Measurements from ENCODE around the gene RBM18. TPM values are rescaled to one million over a fixed set of nuclear protein-coding genes. Genes with fewer than 3 reads are reported as not detected.
A peak's percentile ranks its signal among the peaks of the same experiment; 100 is the strongest.

The RBM18 gene
- total and polyA plus RNA-seq, 2 donors (not counting 1 experiment from before 2014, with no cell fraction given): 11.2 to 25.1 TPM

DNA sequence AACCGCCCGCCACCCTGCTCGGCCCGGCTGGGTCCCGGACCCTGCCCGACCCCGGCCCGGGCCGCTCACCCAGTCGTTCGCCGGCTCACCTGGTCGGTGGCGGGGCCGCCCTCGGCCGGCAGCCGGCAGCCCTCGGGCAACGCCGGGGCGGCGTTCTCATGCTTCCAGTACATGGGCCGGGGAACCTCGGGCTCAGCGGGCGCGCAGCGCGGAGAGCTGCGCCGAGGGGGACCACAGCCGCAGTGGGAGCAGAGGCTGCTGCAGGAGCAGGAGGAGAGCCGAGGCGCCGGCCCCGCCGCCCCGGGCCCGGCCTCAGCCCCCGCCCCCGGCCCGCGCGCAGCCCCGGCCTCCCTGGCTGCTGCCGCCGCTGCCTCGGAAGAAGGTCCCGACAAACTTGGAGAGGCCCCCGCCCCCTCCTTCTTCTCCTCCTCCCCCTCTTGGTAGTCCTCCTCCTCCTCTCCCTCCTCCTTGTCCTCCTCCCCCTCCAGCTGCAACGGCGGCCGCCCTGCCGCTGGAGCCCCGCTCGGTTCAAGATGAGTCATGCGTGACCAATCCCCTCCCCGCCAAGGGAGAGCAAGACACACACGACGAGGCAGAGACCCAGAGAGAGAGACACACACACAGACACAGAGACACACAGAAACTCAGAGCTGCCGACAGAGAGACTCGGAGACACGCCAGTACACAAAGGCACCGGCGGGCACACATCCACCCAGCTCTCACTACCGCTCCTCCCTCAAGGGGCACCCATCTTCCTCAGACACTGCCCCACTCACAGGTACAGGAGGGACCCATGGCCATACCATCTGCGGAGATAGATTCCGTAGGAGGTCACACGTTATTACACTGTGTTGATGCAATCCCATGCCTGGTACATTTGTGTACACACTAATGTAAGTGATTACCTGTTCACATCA is 35.8 kb downstream of the RBM18 start, which contains the start of gene LHX6:
TSS of gene LHX6 (minus strand) at position 390 of the 917 bp plus-strand sequence. CDS start at position 173, 217 bp downstream.
- Histone ChIP-seq H4K20me1 (ENCODE audit: control insufficient read depth, extremely low read depth, insufficient read depth, low read length) (no peaks in the 10 kb centered on the region), H3K4me3 (replicated peaks in 1 of 4; ENCODE audit: control extremely low read depth in 1 of 4, insufficient read depth in 1 of 4, low read depth in 3 of 4, low read length in 4 of 4) (peak within 1 kb of the TSS in 1 of 4 experiments; percentile 4), H3K79me2 (ENCODE audit: control insufficient read depth, insufficient read depth, low read length) (no peaks in the 10 kb centered on the region), H3K36me3 (ENCODE audit: control insufficient read depth, insufficient read depth, low read length) (no peaks in the 10 kb centered on the region), H3K4me2 (ENCODE audit: extremely low read depth, insufficient read depth, low read length) (peak within 1 kb of the TSS; percentile 69), H3K27me3 (ENCODE audit: control insufficient read depth, insufficient read depth, low read length) (peaks cover 74% of the 10 kb centered on the region), H3K9ac (ENCODE audit: insufficient read depth, low read length) (no peak within 1 kb of the TSS), H2AFZ (ENCODE audit: low read length) (no peak within 1 kb of the TSS), H3K27ac (ENCODE audit: insufficient read depth, low read length) (no peak within 1 kb of the TSS), H3K9me3 (ENCODE audit: control insufficient read depth, insufficient read depth, low read depth, low read length) (no peaks in the 10 kb centered on the region), H3K4me1 (ENCODE audit: control insufficient read depth, extremely low read depth, insufficient read depth, low read length) (peaks cover 3% of the 10 kb centered on the region)
- peak; percentile 27 to 48 for DNase-seq (ENCODE audit: low read depth in 2 of 2)
- TF ChIP-seq CTCF (conservative IDR thresholded peaks at IDR 0.05 in 1 of 2, IDR thresholded peaks at IDR 0.05 in 1 of 2; ENCODE audit: low read depth in 1 of 2, low read length in 2 of 2): no peak
- peak; percentile 95 for TF ChIP-seq EZH2 (IDR thresholded peaks at IDR 0.05; ENCODE audit: low read length, missing control alignments)

DNA sequence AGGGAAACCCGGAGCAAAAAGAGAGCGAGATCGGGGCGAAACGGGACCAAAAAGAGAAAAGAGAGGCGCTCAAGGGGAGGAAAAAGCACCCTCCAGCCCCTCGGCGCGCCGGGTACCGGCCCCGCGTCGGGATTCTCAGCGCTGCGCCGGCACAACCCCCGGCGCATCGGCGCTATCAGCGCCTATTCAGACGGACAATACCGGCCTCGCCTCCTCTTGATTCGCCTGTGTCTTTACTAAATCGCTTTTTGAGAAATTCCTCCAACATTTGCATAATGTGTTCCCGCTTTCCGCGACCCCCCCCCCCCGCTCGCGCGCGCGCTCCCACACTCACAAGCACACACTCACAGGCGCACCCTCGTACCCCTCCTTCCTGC is 36.5 kb downstream of the RBM18 start:
- peak overlapping the region in 1 of 4 experiments; percentile 4 for H3K4me3 ChIP-seq (replicated peaks in 1 of 4; ENCODE audit: control extremely low read depth in 1 of 4, insufficient read depth in 1 of 4, low read depth in 3 of 4, low read length in 4 of 4)
- H3K4me1 ChIP-seq (ENCODE audit: control insufficient read depth, extremely low read depth, insufficient read depth, low read length): peaks cover 3% of the 10 kb centered on the region
- no peak overlapping the region for H2AFZ ChIP-seq (ENCODE audit: low read length)
- no peaks in the 10 kb centered on the region for H3K36me3 ChIP-seq (ENCODE audit: control insufficient read depth, insufficient read depth, low read length)
- no peak overlapping the region for H3K9ac ChIP-seq (ENCODE audit: insufficient read depth, low read length)
- no peaks in the 10 kb centered on the region for H3K9me3 ChIP-seq (ENCODE audit: control insufficient read depth, insufficient read depth, low read depth, low read length)
- H3K79me2 ChIP-seq (ENCODE audit: control insufficient read depth, insufficient read depth, low read length): no peaks in the 10 kb centered on the region
- H3K4me2 ChIP-seq (ENCODE audit: extremely low read depth, insufficient read depth, low read length): peak overlapping the region; percentile 69
- H3K27me3 ChIP-seq (ENCODE audit: control insufficient read depth, insufficient read depth, low read length): peaks cover 80% of the 10 kb centered on the region
- TF ChIP-seq EZH2 (IDR thresholded peaks at IDR 0.05; ENCODE audit: low read length, missing control alignments): peak; percentile 79
- TF ChIP-seq CTCF (conservative IDR thresholded peaks at IDR 0.05 in 1 of 2, IDR thresholded peaks at IDR 0.05 in 1 of 2; ENCODE audit: low read depth in 1 of 2, low read length in 2 of 2): no peak
- no peak for DNase-seq (ENCODE audit: low read depth in 2 of 2)
- H4K20me1 ChIP-seq (ENCODE audit: control insufficient read depth, extremely low read depth, insufficient read depth, low read length): no peaks in the 10 kb centered on the region
- H3K27ac ChIP-seq (ENCODE audit: insufficient read depth, low read length): no peak overlapping the region

GRCh38 chr9:122227575-122227900 is 37.1 kb downstream of the RBM18 start:
- Histone ChIP-seq H3K4me2 (ENCODE audit: extremely low read depth, insufficient read depth, low read length) (no peak overlapping the region), H3K27me3 (ENCODE audit: control insufficient read depth, insufficient read depth, low read length) (peaks cover 85% of the 10 kb centered on the region)

More at GRCh38 chr9:122227575-122227900, 37.1 kb downstream of the RBM18 start:
- no peak overlapping the region for H3K9ac ChIP-seq (ENCODE audit: insufficient read depth, low read length)
- no peaks in the 10 kb centered on the region for H4K20me1 ChIP-seq (ENCODE audit: control insufficient read depth, extremely low read depth, insufficient read depth, low read length)
- H3K9me3 ChIP-seq (ENCODE audit: control insufficient read depth, insufficient read depth, low read depth, low read length): no peaks in the 10 kb centered on the region
- no peaks in the 10 kb centered on the region for H3K79me2 ChIP-seq (ENCODE audit: control insufficient read depth, insufficient read depth, low read length)
- no peak for DNase-seq (ENCODE audit: low read depth in 2 of 2)
- H3K4me3 ChIP-seq (replicated peaks in 1 of 4; ENCODE audit: control extremely low read depth in 1 of 4, insufficient read depth in 1 of 4, low read depth in 3 of 4, low read length in 4 of 4): no peak overlapping the region
- H2AFZ ChIP-seq (ENCODE audit: low read length): no peak overlapping the region
- H3K27ac ChIP-seq (ENCODE audit: insufficient read depth, low read length): no peak overlapping the region
- H3K36me3 ChIP-seq (ENCODE audit: control insufficient read depth, insufficient read depth, low read length): no peaks in the 10 kb centered on the region
- H3K4me1 ChIP-seq (ENCODE audit: control insufficient read depth, extremely low read depth, insufficient read depth, low read length): peaks cover 3% of the 10 kb centered on the region
- TF ChIP-seq EZH2 (IDR thresholded peaks at IDR 0.05; ENCODE audit: low read length, missing control alignments) (no peak), CTCF (conservative IDR thresholded peaks at IDR 0.05 in 1 of 2, IDR thresholded peaks at IDR 0.05 in 1 of 2; ENCODE audit: low read depth in 1 of 2, low read length in 2 of 2) (no peak)
